ENCODE data around the gene NUMB.

- TF ChIP-seq CTCF (IDR thresholded peaks at IDR 0.05) (no peak), POLR2AphosphoS5 (IDR thresholded peaks at IDR 0.05) (no peak), POLR2A (IDR thresholded peaks at IDR 0.05) (no peak), EP300 (IDR thresholded peaks at IDR 0.05) (no peak)
These were observed 114.0 kb downstream of the NUMB start for GRCh38 chr14:73344319-73344718.
